Measurements from ENCODE around the gene GANAB.
"Not testable (repeated sequence)": the region's sequence is repeated elsewhere in the genome, so short reads cannot be mapped to it uniquely, and the experiment has no call there.

The GANAB gene

DNA sequence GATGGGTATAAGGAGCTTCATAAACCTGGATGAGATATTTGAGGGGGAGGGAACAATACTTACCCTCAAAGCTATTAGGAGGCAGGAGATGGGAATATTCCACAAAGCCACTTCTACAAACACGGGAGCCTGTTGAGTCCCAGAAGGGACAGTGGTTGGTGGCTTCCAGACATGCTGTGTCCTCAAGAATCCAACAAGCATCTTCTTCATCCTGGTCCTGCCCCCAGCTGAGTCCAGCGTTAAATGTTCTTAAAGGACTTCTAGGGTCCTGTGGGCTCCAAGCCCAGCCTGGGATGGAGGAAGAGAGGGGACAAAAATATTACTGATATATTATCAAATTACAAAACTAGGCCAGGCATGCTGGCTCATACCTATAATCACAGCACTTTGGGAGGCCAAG is 21.0 kb upstream of the GANAB start:
- DNase-seq (ENCODE audit: low read depth in 3 of 3), result no peak

DNA sequence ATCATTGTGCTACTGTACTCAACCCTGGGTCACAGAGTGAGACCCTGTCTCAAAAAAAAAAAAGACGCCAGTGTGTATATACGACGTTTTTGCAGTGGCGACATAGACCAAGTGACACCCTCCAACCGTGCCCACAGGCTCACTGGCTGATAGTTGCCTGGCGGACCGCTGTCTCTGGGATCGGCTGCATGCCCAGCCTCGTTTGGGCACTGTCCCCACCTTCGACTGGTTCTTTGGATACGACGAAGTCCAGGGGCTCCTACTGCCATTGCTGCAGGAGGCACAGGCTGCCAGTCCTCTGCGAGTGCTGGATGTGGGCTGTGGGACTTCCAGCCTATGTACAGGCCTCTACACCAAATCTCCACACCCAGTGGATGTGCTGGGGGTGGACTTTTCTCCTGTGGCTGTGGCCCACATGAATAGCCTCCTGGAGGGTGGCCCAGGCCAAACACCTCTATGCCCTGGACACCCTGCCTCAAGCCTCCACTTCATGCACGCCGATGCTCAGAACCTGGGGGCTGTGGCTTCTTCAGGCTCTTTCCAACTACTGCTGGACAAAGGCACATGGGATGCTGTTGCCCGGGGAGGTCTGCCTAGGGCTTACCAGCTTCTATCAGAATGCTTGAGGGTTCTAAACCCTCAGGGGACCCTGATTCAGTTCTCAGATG is 20.0 kb upstream of the GANAB start:
- DNase-seq (ENCODE audit: low read depth in 3 of 3), result no peak

DNA sequence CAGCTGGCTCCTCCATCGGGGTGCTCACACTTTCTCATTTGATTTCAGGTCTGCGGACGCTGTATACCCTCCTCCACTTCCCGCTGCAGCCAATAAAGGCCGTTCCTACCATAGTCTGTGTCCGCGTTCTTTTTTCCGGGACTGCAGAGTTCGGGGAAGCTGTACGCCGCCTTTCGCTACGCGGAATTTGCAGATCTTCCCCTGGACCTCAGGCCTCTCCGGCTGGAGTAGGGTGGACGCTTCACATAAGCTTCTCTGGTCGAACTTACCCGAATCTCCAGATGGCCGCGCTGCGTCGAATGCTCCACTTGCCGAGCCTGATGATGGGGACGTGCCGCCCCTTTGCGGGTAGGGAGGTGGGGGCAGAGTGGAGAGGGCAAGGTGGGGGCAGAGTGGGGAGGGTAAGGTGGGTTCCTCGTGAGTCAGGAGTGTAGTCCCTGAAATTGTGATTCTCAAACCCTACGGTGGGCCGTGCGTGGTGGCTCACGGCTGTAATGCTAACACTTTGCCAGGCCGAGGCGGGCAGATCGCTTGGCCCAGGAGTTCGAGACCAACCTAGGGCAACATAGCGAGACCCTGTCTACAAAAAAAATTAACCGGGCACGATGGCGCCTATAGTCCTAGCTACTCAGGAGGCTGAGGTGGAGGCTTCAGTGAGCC is 19.3 kb upstream of the GANAB start:
- DNase-seq (ENCODE audit: low read depth in 3 of 3), result peak; percentile 38 to 55 (median 43)

DNA sequence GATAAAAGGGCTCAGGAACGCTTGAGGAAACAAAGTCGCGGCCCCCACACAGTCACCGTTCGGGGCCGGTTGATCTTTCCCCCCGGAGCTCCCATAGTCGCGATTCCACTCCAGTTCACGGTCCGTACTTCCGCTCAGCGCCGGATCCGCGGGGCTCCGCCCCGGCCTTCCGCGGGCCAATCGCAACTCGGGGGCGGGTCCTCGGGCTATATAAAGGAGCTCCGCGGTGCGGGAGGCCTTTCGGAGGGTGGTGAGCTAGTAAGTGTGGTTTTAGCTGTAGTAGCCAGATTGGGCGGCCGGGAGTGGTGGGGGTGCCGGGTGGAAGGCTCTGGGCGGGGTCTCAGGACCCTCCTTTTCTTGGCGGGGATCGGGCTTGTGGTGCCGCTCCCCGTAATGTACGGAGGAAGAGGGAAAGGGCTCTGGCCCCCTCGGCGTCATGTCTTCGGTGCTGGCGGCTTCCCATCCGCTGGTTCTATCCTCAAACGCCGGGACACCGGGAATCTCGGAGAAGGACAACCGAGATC is 18.7 kb upstream of the GANAB start, which contains the start of the genes C11orf98 and CSKMT:
Gene C11orf98, minus strand, starts transcription at position 136 of the 524 bp plus-strand sequence. Its CDS starts 41 bp downstream, at position 95.
Gene CSKMT, plus strand, starts transcription at position 238 of the 524 bp plus-strand sequence. CDS start 568 bp downstream, outside the sequence.
- peak; percentile 93 to 96 (median 96) for DNase-seq (ENCODE audit: low read depth in 3 of 3)

DNA sequence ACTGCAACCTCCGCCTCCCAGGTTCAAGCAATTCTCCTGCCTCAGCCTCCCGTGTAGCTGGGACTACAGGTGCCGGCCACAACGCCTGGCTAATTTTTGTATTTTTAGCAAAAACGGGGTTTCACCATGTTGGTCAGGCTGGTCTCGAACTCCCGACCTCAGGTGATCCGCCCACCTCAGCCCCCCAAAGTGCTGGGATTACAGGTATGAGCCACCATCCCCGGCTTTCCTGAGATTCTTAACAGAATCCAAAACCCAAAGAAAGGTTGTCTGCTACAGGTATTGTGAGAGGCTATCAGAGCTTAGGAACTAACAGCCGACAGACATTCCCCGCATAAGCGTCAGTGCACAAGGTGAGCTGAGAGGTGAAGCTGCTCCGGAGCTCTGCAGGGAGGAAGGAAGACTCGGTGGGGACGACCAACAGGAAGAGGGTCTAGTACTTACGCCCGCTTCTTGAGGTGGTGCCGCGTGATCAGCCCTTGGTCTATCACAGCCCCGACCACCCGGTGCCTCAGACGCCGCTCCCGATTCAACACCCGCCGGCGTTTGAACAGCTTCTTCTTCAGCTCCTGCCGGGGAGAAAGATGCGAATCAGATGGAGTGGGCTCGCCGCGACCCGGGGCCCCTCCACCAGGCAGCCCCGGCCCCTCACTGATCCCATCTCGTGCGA is 18.1 kb upstream of the GANAB start:
- peak in 2 of 3 experiments; percentile 23 to 42 for DNase-seq (ENCODE audit: low read depth in 3 of 3)

DNA sequence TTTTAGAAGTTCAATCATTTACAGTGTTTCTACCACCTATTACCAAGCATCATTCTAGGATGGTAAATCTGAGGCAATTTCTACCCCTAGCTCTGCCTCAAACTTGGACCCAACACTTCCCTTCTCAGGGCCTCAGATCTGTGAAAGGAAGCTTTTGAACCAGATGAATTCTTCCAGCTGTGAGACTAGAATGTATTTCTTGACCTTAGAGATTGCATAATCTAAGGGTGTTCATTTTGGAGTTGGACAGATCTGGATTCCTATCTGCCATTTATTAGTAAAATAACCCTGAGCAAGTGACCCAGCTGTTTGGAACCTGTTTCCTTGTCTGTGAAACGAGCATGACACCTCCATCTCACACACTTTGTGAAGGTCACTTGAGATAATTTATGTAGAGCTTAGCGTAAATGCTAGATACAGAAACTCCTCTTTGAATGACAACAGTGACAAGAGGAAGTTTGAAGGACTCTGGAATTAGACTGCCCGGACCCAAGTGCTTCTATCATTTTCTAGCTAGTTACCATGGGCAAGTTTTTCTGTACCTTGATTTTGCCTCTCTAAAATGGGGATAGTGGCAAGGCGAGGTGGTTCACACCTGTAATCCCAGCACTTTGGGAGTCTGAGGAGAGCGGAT is 10.5 kb upstream of the GANAB start:
- DNase-seq (ENCODE audit: low read depth in 3 of 3), result no peak

DNA sequence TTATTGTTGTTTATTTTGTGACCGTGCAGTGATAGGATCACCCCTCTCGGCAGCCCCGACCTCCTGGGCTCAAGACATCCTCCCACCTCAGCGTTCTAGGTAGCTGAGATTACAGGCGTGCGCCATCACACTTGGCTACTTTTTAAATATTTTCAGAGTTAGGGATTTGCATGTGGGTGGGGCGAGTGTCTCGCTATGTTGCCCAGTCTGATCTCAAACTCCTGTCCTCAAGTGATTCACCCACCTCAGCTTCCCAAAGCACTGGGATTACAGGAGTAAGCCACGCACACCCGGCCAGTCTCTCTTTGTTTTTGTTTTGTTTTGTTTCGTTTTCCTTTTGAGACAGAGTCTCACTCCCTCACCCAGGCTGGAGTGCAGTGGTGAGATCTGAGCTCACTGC is 7.9 kb upstream of the GANAB start:
- no peak for DNase-seq (ENCODE audit: low read depth in 3 of 3)

DNA sequence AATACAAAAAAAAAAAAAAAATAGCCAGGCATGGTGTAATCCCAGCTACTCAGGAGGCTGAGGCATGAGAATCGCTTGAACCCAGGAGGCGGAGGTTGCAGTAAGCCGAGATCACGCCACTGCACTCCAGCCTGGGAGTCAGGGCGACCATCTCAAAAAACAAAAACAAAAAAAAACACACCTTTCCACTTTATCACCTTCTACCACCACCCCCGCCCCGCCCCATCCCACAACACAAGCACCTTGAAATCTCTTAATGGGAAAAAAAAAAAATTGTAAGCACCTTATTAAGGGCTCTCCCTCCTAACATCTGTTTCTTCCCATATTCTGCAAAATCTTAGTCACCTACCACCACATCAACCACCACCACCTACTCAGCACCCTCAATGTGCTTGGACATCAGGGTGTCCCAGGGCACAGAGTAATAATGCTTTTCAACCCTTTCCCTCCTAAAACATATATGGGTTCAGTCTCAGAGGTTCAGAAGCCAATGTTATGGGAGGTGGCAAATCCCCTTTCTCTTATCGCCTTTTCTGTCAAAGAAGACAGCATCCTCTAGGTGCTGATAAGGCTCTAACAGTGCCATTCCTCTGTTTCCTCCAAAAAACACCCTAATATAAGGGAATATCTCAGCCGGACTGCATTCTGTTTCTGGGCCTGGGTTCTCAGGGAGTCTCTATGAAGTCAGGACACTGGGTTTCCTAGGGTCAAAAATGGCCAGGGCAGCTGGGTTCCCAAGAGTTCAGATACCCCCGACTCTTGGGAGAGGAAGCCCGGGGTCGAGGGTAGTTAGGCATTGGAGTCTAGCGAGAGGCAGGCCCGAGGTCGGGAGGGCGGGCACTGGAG is 6.0 kb upstream of the GANAB start:
- DNase-seq (ENCODE audit: low read depth in 3 of 3), result no peak

DNA sequence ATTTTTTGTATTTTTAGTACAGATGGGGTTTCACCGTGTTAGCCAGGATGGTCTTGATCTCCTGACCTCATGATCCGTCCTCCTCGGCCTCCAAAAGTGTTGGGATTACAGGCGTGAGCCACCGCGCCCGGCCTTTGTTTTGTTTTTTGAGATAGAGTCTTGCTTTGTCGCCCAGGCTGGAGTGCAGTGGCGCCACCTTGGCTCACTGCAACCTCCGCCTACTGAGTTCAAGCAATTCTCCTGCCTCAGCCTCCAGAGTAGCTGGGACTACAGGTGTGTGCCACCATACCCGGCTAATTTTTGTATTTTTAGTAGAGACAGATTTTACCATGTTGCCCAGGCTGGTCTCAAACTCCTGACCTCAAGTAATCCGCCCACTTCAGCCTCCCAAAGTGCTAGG is 3.9 kb upstream of the GANAB start:
- not testable (repeated sequence) for DNase-seq (ENCODE audit: low read depth in 3 of 3)

DNA sequence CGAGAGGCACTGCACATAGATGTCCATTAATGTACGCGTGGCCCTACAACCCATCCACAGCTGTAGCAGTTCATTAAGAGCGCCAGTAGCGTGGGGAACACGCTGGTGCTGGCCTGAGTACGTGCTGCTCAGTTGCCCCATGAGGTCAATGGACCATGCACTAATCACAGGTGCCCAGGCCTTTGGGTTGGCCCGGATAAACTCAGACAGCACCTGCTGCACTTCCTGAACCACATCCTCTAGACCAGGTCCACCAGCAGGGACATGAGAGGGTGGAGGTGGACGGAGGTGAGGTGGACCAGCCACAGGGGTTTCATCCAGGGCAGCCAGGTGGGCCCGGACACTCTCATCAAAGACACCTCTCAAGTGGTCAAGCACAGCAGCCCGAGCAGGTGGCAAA is 3.1 kb upstream of the GANAB start:
- DNase-seq (ENCODE audit: low read depth in 3 of 3), result no peak

DNA sequence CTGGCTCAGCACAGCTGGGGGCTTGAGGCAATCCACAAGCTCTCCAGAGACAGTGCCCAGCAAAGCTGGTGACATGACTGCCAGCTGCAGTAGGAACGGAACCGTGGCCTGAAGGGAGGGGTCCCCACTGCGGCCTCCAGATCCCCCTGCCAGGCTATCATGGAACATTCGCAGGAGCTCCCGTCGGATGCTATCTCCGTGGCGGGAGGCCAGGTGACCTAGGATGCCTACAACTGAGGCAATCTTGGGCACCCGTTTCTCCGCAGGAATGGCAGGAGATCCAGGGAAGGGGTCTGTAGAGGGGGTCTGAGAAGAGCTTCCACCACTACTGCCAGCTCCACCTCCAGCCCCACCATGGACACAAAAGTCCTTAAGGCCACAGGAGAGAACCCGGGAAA is 2.6 kb upstream of the GANAB start:
- no peak for DNase-seq (ENCODE audit: low read depth in 3 of 3)

DNA sequence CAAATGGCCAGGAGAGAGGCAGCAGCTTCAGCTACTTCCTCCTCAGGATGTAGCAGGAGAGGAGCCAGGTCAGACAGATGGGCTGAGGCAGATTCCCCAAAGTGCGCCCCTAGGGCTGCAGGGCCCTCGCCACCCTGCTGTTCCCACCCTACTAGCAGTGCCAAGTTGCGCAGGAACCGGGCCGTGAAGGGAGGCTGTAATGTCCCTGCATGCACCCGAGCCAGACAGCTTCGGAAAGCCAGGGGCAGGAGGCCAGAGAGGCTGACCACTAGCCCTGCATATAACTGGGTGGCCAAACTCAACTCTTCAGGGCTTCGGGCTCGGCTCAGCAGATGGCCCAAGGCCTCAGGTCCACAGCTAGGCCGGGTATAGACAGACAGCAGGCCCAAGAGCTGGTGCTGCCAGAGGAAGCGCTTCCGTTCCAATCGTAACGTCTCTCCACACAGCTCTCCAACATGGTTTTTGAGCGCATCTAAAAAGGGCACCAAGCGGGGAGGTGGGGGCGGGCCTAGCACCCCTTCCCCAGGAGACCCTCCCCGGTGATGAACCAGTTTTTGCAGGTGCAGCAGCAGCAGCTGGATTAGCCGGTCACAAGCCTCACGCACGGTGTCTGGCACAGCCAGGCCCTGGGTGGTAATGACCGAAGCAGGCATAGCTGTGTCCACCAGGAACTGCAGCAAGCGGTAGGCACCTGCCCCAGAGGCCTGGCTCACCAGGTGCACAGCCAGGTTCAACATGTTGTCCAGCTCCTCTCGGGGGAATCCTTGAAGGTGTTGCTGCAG is 2.0 kb upstream of the GANAB start:
- no peak for DNase-seq (ENCODE audit: low read depth in 3 of 3)

DNA sequence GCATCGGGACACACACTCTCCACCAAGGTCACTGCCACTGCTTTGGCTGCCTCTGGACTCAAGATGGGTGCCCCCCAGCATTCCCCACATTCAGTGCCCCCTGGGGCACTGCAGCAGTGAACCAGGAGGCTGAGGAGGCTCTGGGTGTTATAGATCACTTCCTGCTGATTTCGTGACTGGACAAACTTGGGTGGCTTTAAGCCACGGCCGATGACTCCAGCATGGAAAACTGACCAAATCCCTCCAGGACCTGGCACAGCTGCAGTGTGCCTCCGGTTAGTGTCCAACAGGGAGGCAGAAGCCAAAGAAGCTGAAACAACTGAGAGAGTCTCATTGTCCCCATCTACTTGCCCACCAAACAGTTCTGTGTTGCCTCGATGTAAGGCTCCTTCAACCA is 1.2 kb upstream of the GANAB start:
- no peak for DNase-seq (ENCODE audit: low read depth in 3 of 3)

DNA sequence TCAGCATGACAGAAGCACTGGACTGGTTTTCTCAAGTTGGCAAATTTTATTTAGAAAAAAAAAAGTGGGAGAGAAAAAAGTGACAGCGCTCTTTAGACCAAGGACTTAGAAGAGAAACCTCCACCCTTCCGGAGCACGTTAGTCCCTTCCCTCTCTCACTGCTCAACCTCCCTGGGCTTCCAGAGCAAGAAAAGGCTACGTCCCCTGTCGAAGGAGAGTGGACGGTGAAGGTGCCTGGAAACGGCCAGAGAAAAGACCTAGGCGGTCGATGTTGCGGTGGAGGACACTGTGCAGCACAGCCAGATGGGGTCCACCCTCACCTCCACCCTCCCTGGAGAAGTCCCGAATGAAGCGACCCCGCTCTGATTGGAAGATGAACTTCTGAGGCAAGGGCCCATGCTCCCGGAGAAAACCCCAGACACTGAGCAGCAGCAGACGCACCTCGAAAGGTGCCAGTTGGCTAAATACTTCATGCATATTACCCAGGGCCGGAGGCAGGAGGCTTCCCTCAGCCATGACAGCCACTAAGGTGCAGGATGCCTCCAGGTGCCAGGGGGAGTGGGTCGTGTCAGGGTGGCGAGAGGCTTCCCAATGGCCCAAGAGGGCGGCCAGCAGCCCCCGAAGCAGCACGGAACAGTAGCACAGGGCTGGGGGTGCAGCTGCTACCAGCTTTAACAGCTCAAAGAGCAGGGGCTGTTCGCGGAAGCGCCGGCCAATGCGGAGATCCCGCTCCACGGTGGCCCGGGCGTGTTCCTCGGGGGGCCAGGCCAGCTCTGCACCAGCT is 604 bp upstream of the GANAB start:
- DNase-seq (ENCODE audit: low read depth in 3 of 3), result no peak

DNA sequence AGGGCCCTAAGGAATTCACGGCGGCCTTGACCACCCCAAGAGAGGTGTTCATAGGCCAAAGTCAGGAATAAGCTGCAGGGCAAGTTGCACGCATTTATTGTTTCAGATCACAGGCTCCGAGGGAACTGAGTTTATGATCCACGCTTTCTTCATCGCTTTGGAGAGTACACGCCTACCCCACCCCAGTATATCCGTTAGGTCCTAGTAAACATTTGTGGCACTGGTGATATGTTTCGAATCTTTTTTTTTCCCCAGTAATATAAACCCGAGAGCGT is 805 bp downstream of the GANAB start:
- no peak for DNase-seq (ENCODE audit: low read depth in 3 of 3)

DNA sequence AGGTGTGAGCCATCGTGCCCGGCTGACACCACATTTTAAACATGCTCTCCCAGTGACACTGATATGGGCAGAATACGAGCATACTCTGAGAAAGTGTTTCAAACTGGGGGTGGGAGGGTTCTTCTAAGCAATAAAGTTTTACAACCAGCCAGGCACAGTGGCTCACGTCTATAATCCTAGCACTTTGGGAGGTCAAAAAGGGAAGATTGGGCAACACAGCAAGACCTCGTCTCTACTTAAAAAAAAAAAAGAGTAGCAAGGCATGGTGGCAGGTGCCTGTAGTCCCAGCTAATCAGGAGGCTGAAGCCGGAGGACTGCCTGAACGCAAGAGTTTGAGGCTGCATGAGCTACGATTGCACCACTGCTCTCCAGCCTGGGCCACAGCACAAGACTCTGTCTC is 2.2 kb downstream of the GANAB start:
- no peak for DNase-seq (ENCODE audit: low read depth in 3 of 3)

DNA sequence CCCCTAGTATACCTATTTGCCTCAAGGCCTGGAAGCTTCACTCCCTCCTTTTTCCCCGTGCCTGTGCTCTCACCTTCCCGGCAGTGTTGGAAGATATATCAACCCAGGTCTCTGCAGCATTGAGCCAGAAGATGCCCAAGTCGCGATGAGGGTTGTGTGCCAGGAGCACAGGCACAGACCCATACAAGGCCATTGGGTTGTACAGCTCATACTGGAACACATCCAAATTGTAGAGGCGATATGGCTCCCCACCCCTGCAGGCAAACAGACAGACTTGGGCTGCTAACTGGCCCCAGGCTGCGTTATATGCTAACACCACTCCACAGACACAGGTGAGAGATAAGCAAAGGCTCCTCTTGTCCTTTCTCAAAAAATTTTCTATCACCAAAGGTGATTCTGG is 13.9 kb downstream of the GANAB start:
- DNase-seq (ENCODE audit: low read depth in 3 of 3), result no peak

DNA sequence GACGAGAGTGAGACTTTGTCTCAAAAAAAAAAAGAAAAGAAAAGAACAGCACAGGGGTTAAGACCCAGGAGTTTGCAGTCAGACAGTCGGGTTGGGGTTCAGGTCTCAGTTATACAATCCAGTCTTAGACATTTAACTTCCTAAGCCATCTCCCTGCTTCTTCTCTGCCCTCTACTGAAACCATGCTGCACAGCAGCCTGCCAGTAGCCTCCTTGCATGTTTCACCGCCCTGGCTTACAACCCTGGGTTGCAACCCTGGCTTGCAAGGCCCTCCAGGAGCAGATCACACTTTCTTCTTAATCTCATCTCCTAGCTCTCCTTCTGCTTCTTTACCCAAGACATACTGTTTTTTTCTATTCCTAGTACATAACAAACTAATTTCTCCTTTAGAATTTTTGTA is 18.7 kb downstream of the GANAB start:
- no peak for DNase-seq (ENCODE audit: low read depth in 3 of 3)

DNA sequence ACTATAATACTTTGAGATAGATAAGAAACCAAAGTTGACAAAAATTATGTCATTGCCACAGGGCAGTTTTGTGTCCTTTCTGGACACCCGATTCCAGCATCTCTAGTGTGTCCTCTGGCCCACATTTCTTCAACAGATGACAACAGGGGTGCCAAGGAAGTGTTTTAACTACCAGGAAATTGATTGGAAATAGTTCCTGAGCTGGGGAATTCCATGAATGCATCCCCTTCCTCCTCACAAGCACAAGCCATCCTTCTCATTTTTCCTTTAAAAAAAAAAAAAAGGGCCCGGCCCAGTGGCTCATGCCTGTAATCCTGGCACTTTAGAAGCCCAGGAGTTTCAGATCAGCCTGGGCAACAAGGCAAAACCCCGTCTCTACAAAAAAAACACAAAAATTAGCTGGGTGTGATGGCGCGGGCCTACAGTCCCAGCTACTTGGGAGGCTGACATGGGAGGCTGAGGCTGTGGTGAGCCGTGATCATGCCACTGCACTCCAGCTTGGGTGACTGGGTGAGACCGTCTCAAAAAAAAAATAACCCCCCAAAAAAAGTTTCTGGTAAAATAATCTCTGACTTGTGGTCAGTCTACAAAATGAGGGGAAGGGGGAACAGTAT is 23.8 kb downstream of the GANAB start:
- DNase-seq (ENCODE audit: low read depth in 3 of 3), result no peak

Data from stimulated activated CD4-positive, alpha-beta T cell treated with anti-CD3 and anti-CD28 coated beads, TNF-alpha, amount 100 ng/mL, for 24 hours (primary cell).